Endothelial cell (in vitro differentiated cells): Measurements from ENCODE around the gene NR3C1. TPM values are rescaled to one million over a fixed set of nuclear protein-coding genes. Genes with fewer than 3 reads are reported as not detected.

Experiments
- DNase-seq: peaks from one replicate; pipeline ENCODE4 v3.0.0; 2021; ENCODE audit warnings: low spot score
- H3K27ac Mint-ChIP-seq: one replicate; pipeline ENCODE4 v1.8.0; 2021; ENCODE audit warnings: mixed read lengths, inconsistent platforms; ENCODE audit not compliant: unreplicated experiment
- H3K27me3 Mint-ChIP-seq: one replicate; pipeline ENCODE4 v1.8.0; 2021; ENCODE audit warnings: mild to moderate bottlenecking, moderate library complexity, mixed read lengths, inconsistent platforms; ENCODE audit not compliant: unreplicated experiment
- H3K36me3 Mint-ChIP-seq: one replicate; pipeline ENCODE4 v1.8.0; 2021; ENCODE audit warnings: mild to moderate bottlenecking, low read depth, mixed read lengths, inconsistent platforms; ENCODE audit not compliant: unreplicated experiment
- H3K4me1 Mint-ChIP-seq: one replicate; pipeline ENCODE4 v1.8.0; 2021; ENCODE audit warnings: mild to moderate bottlenecking, mixed read lengths, inconsistent platforms; ENCODE audit not compliant: unreplicated experiment
- H3K4me3 Mint-ChIP-seq: one replicate; pipeline ENCODE4 v1.8.0; 2021; ENCODE audit warnings: mild to moderate bottlenecking, mixed read lengths, inconsistent platforms; ENCODE audit not compliant: unreplicated experiment
- H3K9me3 Mint-ChIP-seq: one replicate; pipeline ENCODE4 v1.8.0; 2021; ENCODE audit warnings: mixed read lengths, inconsistent platforms; ENCODE audit not compliant: unreplicated experiment
- total RNA-seq: library from RNA; stranded (reverse); fragmentation: NEBNext Ultra II Directional; extraction: Animal tissue kit (Norgen Biotek cat#: 25700); gene quantifications from one replicate; pipeline ENCODE4 v1.2.1, GENCODE V29; 2021; ENCODE audit not compliant: unreplicated experiment
- TF ChIP-seq, protein P1 (sequence below): fragments of 200-600 bp; sonication (generic); IDR thresholded peaks from one replicate; pipeline ENCODE4 v1.5.0; 2021; ENCODE audit warnings: antibody characterized with exemption; ENCODE audit not compliant: unreplicated experiment

NR3C1 gene
- total RNA-seq, 1 donor from 2014 or later, result 9.9 TPM

DNA sequence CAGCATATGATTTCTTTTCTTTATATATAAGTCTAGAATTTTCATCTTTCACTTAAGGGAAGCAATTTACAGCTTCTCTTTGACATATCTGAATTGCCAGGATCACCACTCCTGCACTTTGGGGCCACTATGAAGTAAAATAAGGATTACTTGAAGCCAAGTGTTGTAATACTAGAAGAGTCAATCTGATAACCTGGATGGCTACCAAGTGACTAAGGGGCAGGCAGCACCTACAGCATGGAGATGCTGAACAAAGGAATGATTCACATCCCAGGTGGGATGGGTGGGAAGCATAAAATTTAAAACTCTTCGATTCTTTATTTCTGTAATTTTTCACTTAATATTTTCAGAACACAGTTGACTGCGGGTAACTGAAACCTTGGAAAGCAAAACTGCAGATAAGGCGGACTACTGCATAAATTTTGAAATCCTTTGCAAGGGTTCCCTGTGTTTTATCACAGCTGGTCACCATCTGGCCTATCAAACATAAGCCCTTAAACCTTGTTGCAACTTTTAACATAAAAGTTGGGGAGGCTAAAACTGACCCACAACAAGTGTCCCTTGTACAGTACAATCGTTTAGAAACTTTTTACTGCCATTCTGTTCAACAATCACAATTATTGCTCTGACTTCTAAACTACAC is 31.2 kb downstream of the NR3C1 start:
- Mint-ChIP-seq H3K27ac (no peak overlapping the region), H3K27me3 (no peaks in the 10 kb centered on the region)

DNA sequence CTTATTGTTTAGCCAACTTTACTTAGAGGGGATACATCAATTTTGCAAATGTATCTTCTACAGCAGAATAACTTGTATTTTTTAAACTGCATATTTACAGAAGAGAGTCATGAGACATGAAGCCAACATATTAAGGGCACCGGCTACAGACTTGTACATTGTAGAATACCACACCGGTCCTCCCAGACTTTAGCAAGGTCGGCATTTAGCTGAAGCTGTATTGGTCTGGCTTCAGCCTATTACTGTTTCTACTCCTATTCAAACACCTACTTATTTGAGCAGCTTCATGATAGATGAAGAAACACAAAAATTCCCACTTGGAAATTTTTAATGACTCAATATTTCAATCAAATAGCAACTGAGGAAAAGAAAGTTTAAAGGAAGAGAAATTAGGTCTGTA is 33.0 kb downstream of the NR3C1 start:
- H3K27ac Mint-ChIP-seq, result no peak overlapping the region
- no peaks in the 10 kb centered on the region for H3K4me1 Mint-ChIP-seq
- TF ChIP-seq, protein P1, sequence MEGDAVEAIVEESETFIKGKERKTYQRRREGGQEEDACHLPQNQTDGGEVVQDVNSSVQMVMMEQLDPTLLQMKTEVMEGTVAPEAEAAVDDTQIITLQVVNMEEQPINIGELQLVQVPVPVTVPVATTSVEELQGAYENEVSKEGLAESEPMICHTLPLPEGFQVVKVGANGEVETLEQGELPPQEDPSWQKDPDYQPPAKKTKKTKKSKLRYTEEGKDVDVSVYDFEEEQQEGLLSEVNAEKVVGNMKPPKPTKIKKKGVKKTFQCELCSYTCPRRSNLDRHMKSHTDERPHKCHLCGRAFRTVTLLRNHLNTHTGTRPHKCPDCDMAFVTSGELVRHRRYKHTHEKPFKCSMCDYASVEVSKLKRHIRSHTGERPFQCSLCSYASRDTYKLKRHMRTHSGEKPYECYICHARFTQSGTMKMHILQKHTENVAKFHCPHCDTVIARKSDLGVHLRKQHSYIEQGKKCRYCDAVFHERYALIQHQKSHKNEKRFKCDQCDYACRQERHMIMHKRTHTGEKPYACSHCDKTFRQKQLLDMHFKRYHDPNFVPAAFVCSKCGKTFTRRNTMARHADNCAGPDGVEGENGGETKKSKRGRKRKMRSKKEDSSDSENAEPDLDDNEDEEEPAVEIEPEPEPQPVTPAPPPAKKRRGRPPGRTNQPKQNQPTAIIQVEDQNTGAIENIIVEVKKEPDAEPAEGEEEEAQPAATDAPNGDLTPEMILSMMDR, result no peak
- H3K4me3 Mint-ChIP-seq, result no peak overlapping the region
- no peaks in the 10 kb centered on the region for H3K36me3 Mint-ChIP-seq
- no peaks in the 10 kb centered on the region for H3K9me3 Mint-ChIP-seq
- no peaks in the 10 kb centered on the region for H3K27me3 Mint-ChIP-seq
- DNase-seq, result no peak

More for the DNA sequence above, 31.2 kb downstream of the NR3C1 start:
- no peaks in the 10 kb centered on the region for H3K36me3 Mint-ChIP-seq
- no peak for DNase-seq
- peaks cover 9% of the 10 kb centered on the region for H3K4me1 Mint-ChIP-seq
- TF ChIP-seq, protein P1, result no peak
- H3K4me3 Mint-ChIP-seq, result no peak overlapping the region
- H3K9me3 Mint-ChIP-seq, result no peaks in the 10 kb centered on the region

DNA sequence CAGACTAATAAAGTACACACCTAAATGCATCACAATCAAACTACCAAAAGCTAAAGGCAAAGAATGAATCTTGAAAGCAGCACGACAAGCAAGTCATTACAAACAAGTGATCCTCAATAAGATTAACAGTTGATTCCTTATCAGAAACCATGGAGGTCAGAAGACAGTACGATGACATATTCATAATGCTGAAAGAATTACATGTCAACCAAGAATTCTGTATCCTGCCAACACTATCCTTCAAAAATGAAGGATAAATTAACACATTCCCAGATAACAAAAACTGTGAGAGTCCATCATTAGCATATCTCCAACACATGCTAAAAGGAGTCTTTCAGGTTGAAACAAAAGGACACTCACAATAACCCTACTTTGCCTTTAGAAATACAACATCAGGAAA is 39.4 kb downstream of the NR3C1 start:
- no peaks in the 10 kb centered on the region for H3K4me1 Mint-ChIP-seq
- no peaks in the 10 kb centered on the region for H3K36me3 Mint-ChIP-seq
- TF ChIP-seq, protein P1, result no peak
- no peaks in the 10 kb centered on the region for H3K9me3 Mint-ChIP-seq
- DNase-seq, result no peak
- H3K27me3 Mint-ChIP-seq, result no peaks in the 10 kb centered on the region
- no peak overlapping the region for H3K4me3 Mint-ChIP-seq
- H3K27ac Mint-ChIP-seq, result no peak overlapping the region

DNA sequence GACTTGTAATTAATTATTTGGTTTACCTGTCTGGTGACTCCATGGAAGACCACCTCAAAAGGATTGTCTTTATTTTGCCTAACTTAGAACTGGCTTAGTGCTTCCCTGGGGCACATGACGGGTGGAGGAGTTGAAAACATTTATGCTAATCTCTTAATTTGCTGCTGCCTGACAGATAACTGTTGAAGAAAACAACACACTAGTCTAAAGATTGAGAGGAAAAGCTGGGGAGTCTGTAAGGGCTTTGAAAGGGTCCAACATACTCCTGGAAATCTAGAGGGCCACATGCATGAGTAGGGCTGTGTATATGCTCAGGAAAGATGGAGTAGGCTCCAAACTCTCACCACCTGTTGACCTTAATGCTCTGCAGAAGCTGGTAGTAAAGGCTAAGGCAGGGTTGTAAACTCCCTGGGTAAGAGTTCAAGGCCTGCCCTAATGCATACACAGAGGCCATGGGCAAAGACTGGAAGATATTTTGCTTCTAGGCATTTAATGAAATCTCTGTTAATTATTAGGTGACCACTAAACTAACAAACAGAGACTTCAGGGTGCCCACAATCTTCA is 40.7 kb downstream of the NR3C1 start:
- TF ChIP-seq, protein P1, result no peak
- DNase-seq, result no peak
- Mint-ChIP-seq H3K36me3 (no peaks in the 10 kb centered on the region), H3K27ac (no peak overlapping the region), H3K9me3 (no peaks in the 10 kb centered on the region), H3K4me1 (no peaks in the 10 kb centered on the region), H3K4me3 (no peak overlapping the region), H3K27me3 (no peaks in the 10 kb centered on the region)

DNA sequence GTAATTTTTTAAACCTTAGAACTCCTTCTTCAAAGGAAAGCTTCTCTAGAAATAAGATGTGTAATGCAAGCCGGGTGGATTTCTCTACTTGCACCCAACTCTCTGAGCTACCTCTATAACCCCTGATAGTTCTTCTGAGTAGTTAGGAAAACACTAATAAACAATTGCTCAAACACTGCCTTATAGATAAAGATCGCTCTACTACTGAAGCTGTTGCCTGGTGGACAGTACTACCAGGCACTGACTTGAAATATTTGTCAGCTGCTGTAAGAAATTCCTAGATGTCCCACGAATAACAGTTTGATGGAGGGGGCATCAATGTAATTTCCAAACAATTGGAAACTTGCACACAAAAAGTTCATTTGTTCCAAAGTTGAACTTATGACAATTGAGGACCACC is 42.0 kb downstream of the NR3C1 start:
- Mint-ChIP-seq H3K9me3 (no peaks in the 10 kb centered on the region), H3K27ac (no peak overlapping the region), H3K36me3 (no peaks in the 10 kb centered on the region), H3K4me1 (no peaks in the 10 kb centered on the region), H3K27me3 (no peaks in the 10 kb centered on the region), H3K4me3 (no peak overlapping the region)
- TF ChIP-seq, protein P1, result no peak
- DNase-seq, result no peak
